SK-N-SH (cell line): ENCODE measurements around the gene VAV1. TPM values are rescaled to one million over a fixed set of nuclear protein-coding genes. Genes with fewer than 3 reads are reported as not detected.
"Not testable (repeated sequence)": the region's sequence is repeated elsewhere in the genome, so short reads cannot be mapped to it uniquely, and the experiment has no call there.

ENCODE experiments used
- CTCF ChIA-PET: fragments of 300-600, 350-600 bp; formaldehyde crosslinking; extraction: SDS; loops from one replicate; lab custom pipeline; 2021; lab: Yijun Ruan, JAX
- POLR2A ChIA-PET: fragments of 350-600 bp; sonication (Branson Sonifier 250); formaldehyde crosslinking; extraction: SDS; loops from one replicate; lab custom pipeline; 2020; ENCODE audit warnings: antibody characterized with exemption, inconsistent platforms; lab: Yijun Ruan, JAX
- DNase-seq: peaks from one replicate; pipeline ENCODE4 v3.0.0; 2012
- H2AFZ ChIP-seq: fragments of 200-600 bp; sonication (generic); 2 replicates; pipeline ENCODE4 v1.8.1; 2016; ENCODE audit warnings: antibody characterized with exemption, mild to moderate bottlenecking, low read depth
- H3F3A ChIP-seq: fragments of 200-600 bp; sonication (generic); replicated peaks from 2 replicates; pipeline ENCODE3; 2016; ENCODE audit warnings: antibody characterized with exemption, mild to moderate bottlenecking; ENCODE audit not compliant: insufficient read depth
- H3K27ac ChIP-seq, 2 experiments: fragments of 200-500 bp in 1 of 2; fragments of 200-600 bp in 1 of 2; sonication (Bioruptor generic) in 1 of 2; sonication (generic), shearing (Covaris generic) in 1 of 2; 2 replicates each; pipeline versions ENCODE4 v1.5.1 to v1.6.1; 2014 to 2016; ENCODE audit warnings: low read depth in 2 of 2, inconsistent platforms in 1 of 2, low read length in 1 of 2, mild to moderate bottlenecking in 1 of 2, mixed read lengths in 1 of 2
- H3K27me3 ChIP-seq: fragments of 200-600 bp; sonication (generic), shearing (Covaris generic); 2 replicates; pipeline ENCODE4 v1.6.1; 2016; ENCODE audit warnings: mixed run types; ENCODE audit not compliant: insufficient read depth
- H3K36me3 ChIP-seq, 2 experiments: fragments of 200-500 bp in 1 of 2; fragments of 200-600 bp in 1 of 2; sonication (Bioruptor generic) in 1 of 2; sonication (generic) in 1 of 2; replicated peaks in 1 of 2; 2 replicates each; pipeline versions ENCODE3 to v1.5.1; 2014 to 2016; ENCODE audit warnings: low read length in 1 of 2, mild to moderate bottlenecking in 1 of 2; ENCODE audit not compliant: insufficient read depth in 2 of 2, control insufficient read depth in 1 of 2
- H3K4me1 ChIP-seq, 2 experiments: fragments of 200-500 bp in 1 of 2; fragments of 200-600 bp in 1 of 2; sonication (Bioruptor generic) in 1 of 2; sonication (generic), shearing (Covaris generic) in 1 of 2; 2 replicates each; pipeline versions ENCODE4 v1.5.1 to v1.6.1; 2014 to 2016; ENCODE audit warnings: low read depth in 1 of 2, low read length in 1 of 2, mixed run types in 1 of 2; ENCODE audit not compliant: insufficient read depth in 2 of 2, control insufficient read depth in 1 of 2
- H3K4me2 ChIP-seq: fragments of 200-600 bp; sonication (generic), shearing (Covaris generic); 2 replicates; pipeline ENCODE4 v1.6.1; 2017; ENCODE audit warnings: mixed run types
- H3K4me3 ChIP-seq, 2 experiments: fragments of 200-500 bp in 1 of 2; fragments of 200-600 bp in 1 of 2; sonication (Bioruptor generic) in 1 of 2; sonication (generic), shearing (Covaris generic) in 1 of 2; 2 replicates each; pipeline versions ENCODE4 v1.5.1 to v1.8.1; 2014 to 2016; ENCODE audit warnings: low read depth in 2 of 2, inconsistent platforms in 1 of 2, low read length in 1 of 2, mild to moderate bottlenecking in 1 of 2, mixed read lengths in 1 of 2, moderate library complexity in 1 of 2
- H3K79me2 ChIP-seq: fragments of 200-600 bp; sonication (generic); 2 replicates; pipeline ENCODE4 v1.8.1; 2017; ENCODE audit warnings: mild to moderate bottlenecking; ENCODE audit not compliant: insufficient read depth
- H3K9ac ChIP-seq: fragments of 200-600 bp; sonication (generic); 2 replicates; pipeline ENCODE4 v1.6.1; 2017; ENCODE audit warnings: mixed run types
- H3K9me2 ChIP-seq: fragments of 200-600 bp; sonication (generic); 2 replicates; pipeline ENCODE4 v1.6.1; 2017; ENCODE audit warnings: mixed run types
- H3K9me3 ChIP-seq: fragments of 200-600 bp; sonication (generic); 2 replicates; pipeline ENCODE4 v1.6.1; 2017; ENCODE audit warnings: mixed run types, mild to moderate bottlenecking, moderate library complexity
- H4K20me1 ChIP-seq: fragments of 200-600 bp; sonication (generic); 2 replicates; pipeline ENCODE4 v1.6.1; 2017; ENCODE audit warnings: mild to moderate bottlenecking, mixed run types; ENCODE audit not compliant: insufficient read depth
- EP300 ChIP-seq, 2 experiments: IDR thresholded peaks; 2 replicates each; pipeline versions ENCODE4 v1.4.0 to v1.6.1; 2012; ENCODE audit warnings: borderline replicate concordance in 1 of 2, low read depth in 1 of 2, low read length in 1 of 2
- GATA2 ChIP-seq: sonication (generic); formaldehyde crosslinking; IDR thresholded peaks from 2 replicates; pipeline ENCODE4 v1.5.0; 2020; ENCODE audit warnings: mild to moderate bottlenecking, missing genetic modification reagents
- JUND ChIP-seq: IDR thresholded peaks from 2 replicates; pipeline ENCODE4 v1.4.0; 2012
- POLR2AphosphoS5 ChIP-seq: IDR thresholded peaks from 2 replicates; pipeline ENCODE4 v1.6.1; 2012; ENCODE audit warnings: low read depth, low read length
- RAD21 ChIP-seq: IDR thresholded peaks from 2 replicates; pipeline ENCODE4 v1.6.1; 2012; ENCODE audit warnings: mild to moderate bottlenecking, low read length
- REST ChIP-seq: IDR thresholded peaks from 2 replicates; pipeline ENCODE4 v1.6.1; 2012; ENCODE audit warnings: mild to moderate bottlenecking, low read depth, low read length, moderate library complexity
- TEAD4 ChIP-seq: IDR thresholded peaks from 2 replicates; pipeline ENCODE4 v1.4.0; 2012; ENCODE audit warnings: mild to moderate bottlenecking, borderline replicate concordance; ENCODE audit not compliant: insufficient read depth
- USF1 ChIP-seq: IDR thresholded peaks from 2 replicates; pipeline ENCODE4 v1.4.0; 2012; ENCODE audit warnings: low read depth, borderline replicate concordance
- USF2 ChIP-seq: fragments of 150-350 bp; IDR thresholded peaks from 2 replicates; pipeline ENCODE4 v1.6.1; 2017; ENCODE audit warnings: antibody characterized with exemption, low read length, low read depth, borderline replicate concordance
- YY1 ChIP-seq: IDR thresholded peaks from 2 replicates; pipeline ENCODE4 v1.4.0; 2012; ENCODE audit warnings: low read depth, mild to moderate bottlenecking
- ZBTB33 ChIP-seq: IDR thresholded peaks from 2 replicates; pipeline ENCODE4 v1.4.0; 2012; ENCODE audit warnings: low read depth, borderline replicate concordance
- WGBS: methylation state at CpG from one replicate; pipeline ENCODE4 v1.1.6; 2017; ENCODE audit warnings: low lambda C conversion rate; 5-methylcytosine and 5-hydroxymethylcytosine counted together
- polyA plus RNA-seq, 3 experiments: library from polyadenylated mRNA; depleted of rRNA; stranded (reverse); fragments of >200 nt; gene quantifications; 2 replicates each; pipeline ENCODE4 v1.2.3, GENCODE V29; 2012

VAV1 gene
- polyA plus RNA-seq, 1 of the 3 experiments (the other 2 are of a cell fraction), result 0.02 TPM

- H3K36me3 ChIP-seq, H3K4me3 ChIP-seq, H3K9me2 ChIP-seq, H4K20me1 ChIP-seq, H3K9ac ChIP-seq, H3K4me2 ChIP-seq, H3K4me1 ChIP-seq, H3K27ac ChIP-seq, CTCF ChIA-PET, H3F3A ChIP-seq, H3K9me3 ChIP-seq, DNase-seq, POLR2A ChIA-PET, H2AFZ ChIP-seq, H3K79me2 ChIP-seq: not testable (repeated sequence)
- WGBS, result 76% methylated on average over 7 of the region's 7 CpGs
- peaks cover 12% of the 10 kb centered on the region; the same call in 1 of the 2 replicates for H3K27me3 ChIP-seq
Measured at GRCh38 chr19:6771648-6772027, 870 bp upstream of the VAV1 start.

GRCh38 chr19:6772866-6773322 lies 386 bp downstream of the VAV1 start:
- Histone ChIP-seq H3K9me3 (no peaks in the 10 kb centered on the region), H2AFZ (no peak overlapping the region), H3K9me2 (no peaks in the 10 kb centered on the region), H3K79me2 (no peaks in the 10 kb centered on the region), H3F3A (peaks cover 6% of the 10 kb centered on the region), H3K9ac (no peak overlapping the region), H3K4me2 (no peak overlapping the region), H3K27ac (no peak overlapping the region), H4K20me1 (no peaks in the 10 kb centered on the region), H3K4me3 (no peak overlapping the region), H3K36me3 (no peaks in the 10 kb centered on the region), H3K4me1 (no peaks in the 10 kb centered on the region), H3K27me3 (0 out of 2 replicates have a peak, but pooled peaks cover 6% of the 10 kb centered on the region)
- TF ChIP-seq POLR2AphosphoS5 (no peak), EP300 (IDR thresholded peaks at IDR 0.05; ENCODE audit: borderline replicate concordance in 1 of 2, low read depth in 1 of 2, low read length in 1 of 2) (no peak), RAD21 (no peak), JUND (no peak), TEAD4 (no peak), USF2 (no peak), YY1 (no peak), GATA2 (CRISPR knock-in tag) (no peak)
- POLR2A ChIA-PET, result no interaction called here
- CTCF ChIA-PET, result interaction anchor here (0.9 kb wide), 1 partner anchor 12 kb away, joined by 3 read pairs; no protein-coding TSS in a partner anchor
- WGBS, result no CpG with 5 or more reads among the region's 14 CpGs
- DNase-seq, result no peak

GRCh38 chr19:6773323-6773931 lies 919 bp downstream of the VAV1 start:
- no peaks in the 10 kb centered on the region for H3K9me3 ChIP-seq
- no peak overlapping the region for H3K27ac ChIP-seq
- TF ChIP-seq REST, result no peak
- no peak for TF ChIP-seq ZBTB33
- no peak for TF ChIP-seq USF1
- no peaks in the 10 kb centered on the region for H3K36me3 ChIP-seq
- DNase-seq, result no peak
- POLR2A ChIA-PET, result no interaction called here
- 0 out of 2 replicates have a peak, but pooled peaks cover 6% of the 10 kb centered on the region for H3K27me3 ChIP-seq
- H2AFZ ChIP-seq, result no peak overlapping the region
- no peak overlapping the region for H3K4me3 ChIP-seq
- H3K9ac ChIP-seq, result no peak overlapping the region
- H3K4me1 ChIP-seq, result no peaks in the 10 kb centered on the region
- H4K20me1 ChIP-seq, result no peaks in the 10 kb centered on the region
- CTCF ChIA-PET, result interaction anchor here (0.9 to 1.6 kb wide), 2 partner anchors 12 to 90 kb away, joined by 3 to 4 read pairs; no protein-coding TSS in a partner anchor
- H3K79me2 ChIP-seq, result no peaks in the 10 kb centered on the region
- no peak overlapping the region for H3K4me2 ChIP-seq
- peaks cover 1% of the 10 kb centered on the region for H3F3A ChIP-seq
- 28% methylated on average over 6 of the region's 8 CpGs for WGBS
- H3K9me2 ChIP-seq, result no peaks in the 10 kb centered on the region
